HepG2 (cell line): ENCODE data around the gene ZFAND3. TPM values are rescaled to one million over a fixed set of nuclear protein-coding genes. Genes with fewer than 3 reads are reported as not detected.

ENCODE experiments used
- ATF6 ChIP-seq: sonication (generic); formaldehyde crosslinking; conservative IDR thresholded peaks from 2 replicates; pipeline ENCODE4 v1.4.0; 2020; ENCODE audit warnings: missing genetic modification reagents
- CREB1 ChIP-seq, 2 experiments: fragments of 450-650 bp in 1 of 2; IDR thresholded peaks; 2 replicates each; pipeline ENCODE4 v1.6.1; 2016 to 2017; ENCODE audit warnings: control low read depth in 1 of 2, mild to moderate bottlenecking in 1 of 2, missing compliant biosample characterization in 1 of 2, missing genetic modification characterization in 1 of 2
- GATAD1 ChIP-seq: IDR thresholded peaks from 2 replicates; pipeline ENCODE4 v1.6.1; 2016; ENCODE audit warnings: missing genetic modification reagents, missing compliant biosample characterization
- KAT7 ChIP-seq: IDR thresholded peaks from 2 replicates; pipeline ENCODE4 v1.6.1; 2018; ENCODE audit warnings: borderline replicate concordance, missing compliant biosample characterization
- KMT2A ChIP-seq: sonication (generic); formaldehyde crosslinking; IDR thresholded peaks from 2 replicates; pipeline ENCODE4 v1.4.0; 2020; ENCODE audit warnings: missing genetic modification reagents
- MLLT10 ChIP-seq: sonication (generic); formaldehyde crosslinking; IDR thresholded peaks from 2 replicates; pipeline ENCODE4 v1.4.0; 2020; ENCODE audit warnings: missing genetic modification reagents
- MTERF4 ChIP-seq: sonication (generic); formaldehyde crosslinking; IDR thresholded peaks from 2 replicates; pipeline ENCODE4 v1.8.0; 2023; ENCODE audit warnings: mild to moderate bottlenecking, missing genetic modification reagents
- NCOA2 ChIP-seq: sonication (generic); formaldehyde crosslinking; IDR thresholded peaks from 2 replicates; pipeline ENCODE4 v1.8.0; 2022; ENCODE audit warnings: inconsistent platforms
- NCOA5 ChIP-seq: sonication (generic); formaldehyde crosslinking; IDR thresholded peaks from 2 replicates; pipeline ENCODE4 v1.4.0; 2020; ENCODE audit warnings: missing genetic modification reagents
- NONO ChIP-seq, 2 experiments: fragments of 450-650 bp in 1 of 2; sonication (generic) in 1 of 2; formaldehyde crosslinking in 1 of 2; IDR thresholded peaks in 1 of 2; conservative IDR thresholded peaks in 1 of 2; 2 replicates each; pipeline versions ENCODE4 v1.6.1 to v1.8.0; 2017 to 2022; ENCODE audit warnings: mild to moderate bottlenecking in 1 of 2, missing genetic modification reagents in 1 of 2, moderate library complexity in 1 of 2
- PLRG1 ChIP-seq: fragments of 450-650 bp; conservative IDR thresholded peaks from 2 replicates; pipeline ENCODE4 v1.6.1; 2016
- SIN3A ChIP-seq: IDR thresholded peaks from 2 replicates; pipeline ENCODE4 v1.6.1; 2011; ENCODE audit warnings: low read depth, mild to moderate bottlenecking, control low read depth, low read length, borderline replicate concordance
- SKIL ChIP-seq: sonication (generic); formaldehyde crosslinking; IDR thresholded peaks from 2 replicates; pipeline ENCODE4 v1.8.0; 2022; ENCODE audit warnings: missing genetic modification reagents, mild to moderate bottlenecking, moderate library complexity, borderline replicate concordance
- SSRP1 ChIP-seq: IDR thresholded peaks from 2 replicates; pipeline ENCODE4 v1.6.1; 2016; ENCODE audit warnings: control low read depth
- ZBTB33 ChIP-seq: sonication (generic); formaldehyde crosslinking; IDR thresholded peaks from 2 replicates; pipeline ENCODE4 v1.4.0; 2020; ENCODE audit warnings: missing genetic modification reagents
- ZMYM3 ChIP-seq: sonication (generic); formaldehyde crosslinking; IDR thresholded peaks from 2 replicates; pipeline ENCODE4 v1.5.1; 2020; ENCODE audit warnings: mild to moderate bottlenecking, missing genetic modification reagents
- ZNF10 ChIP-seq: sonication (generic); formaldehyde crosslinking; IDR thresholded peaks from 2 replicates; pipeline ENCODE4 v1.4.0; 2020; ENCODE audit warnings: mild to moderate bottlenecking, low read depth, missing genetic modification reagents, borderline replicate concordance
- ZNF160 ChIP-seq: sonication (generic); formaldehyde crosslinking; IDR thresholded peaks from 2 replicates; pipeline ENCODE4 v1.8.0; 2022; ENCODE audit warnings: mild to moderate bottlenecking, inconsistent platforms, missing genetic modification reagents
- ZNF329 ChIP-seq: sonication (generic); formaldehyde crosslinking; IDR thresholded peaks from 2 replicates; pipeline ENCODE4 v1.9.0; 2021; ENCODE audit warnings: low read depth, mild to moderate bottlenecking, missing genetic modification reagents
- ZNF430 ChIP-seq: sonication (generic); formaldehyde crosslinking; IDR thresholded peaks from 2 replicates; pipeline ENCODE4 v1.9.0; 2021; ENCODE audit warnings: mild to moderate bottlenecking, missing genetic modification reagents
- ZNF549 ChIP-seq: sonication (generic); formaldehyde crosslinking; IDR thresholded peaks from 2 replicates; pipeline ENCODE4 v1.5.0; 2020; ENCODE audit warnings: missing genetic modification reagents
- ZNF670 ChIP-seq: sonication (generic); formaldehyde crosslinking; IDR thresholded peaks from 2 replicates; pipeline ENCODE4 v1.8.0; 2022; ENCODE audit warnings: mild to moderate bottlenecking, missing genetic modification reagents, borderline replicate concordance
- ZNF879 ChIP-seq: sonication (generic); formaldehyde crosslinking; IDR thresholded peaks from 2 replicates; pipeline ENCODE4 v1.8.1; 2023; ENCODE audit warnings: missing genetic modification reagents
- polyA plus RNA-seq, 8 experiments: library from polyadenylated mRNA; depleted of rRNA in 3 of 8; stranded (reverse) in 7 of 8; unstranded in 1 of 8; fragments of >200 nt; fragmentation: Illumina TruSeq in 4 of 8; extraction: Trizol in 4 of 8; gene quantifications; 2 replicates each; pipeline versions ENCODE4 v1.2.1 to v1.2.3, GENCODE V29; 2011 to 2016; ENCODE audit warnings: low read depth in 4 of 8, missing spikeins in 1 of 8, mixed read lengths in 1 of 8; ENCODE audit not compliant: insufficient read depth in 1 of 8
- total RNA-seq, 5 experiments: library from RNA; depleted of rRNA; stranded (reverse); fragments of >200 nt; fragmentation: Illumina TruSeq; extraction: Trizol; gene quantifications; 2 replicates each; pipeline ENCODE4 v1.2.3, GENCODE V29; 2016; ENCODE audit warnings: low read depth in 1 of 5

The ZFAND3 gene
- total and polyA plus RNA-seq, 2 of the 13 experiments (the other 11 are each of a cell fraction or from before 2014, with no cell fraction given) = 16.4 to 17.1 TPM

DNA sequence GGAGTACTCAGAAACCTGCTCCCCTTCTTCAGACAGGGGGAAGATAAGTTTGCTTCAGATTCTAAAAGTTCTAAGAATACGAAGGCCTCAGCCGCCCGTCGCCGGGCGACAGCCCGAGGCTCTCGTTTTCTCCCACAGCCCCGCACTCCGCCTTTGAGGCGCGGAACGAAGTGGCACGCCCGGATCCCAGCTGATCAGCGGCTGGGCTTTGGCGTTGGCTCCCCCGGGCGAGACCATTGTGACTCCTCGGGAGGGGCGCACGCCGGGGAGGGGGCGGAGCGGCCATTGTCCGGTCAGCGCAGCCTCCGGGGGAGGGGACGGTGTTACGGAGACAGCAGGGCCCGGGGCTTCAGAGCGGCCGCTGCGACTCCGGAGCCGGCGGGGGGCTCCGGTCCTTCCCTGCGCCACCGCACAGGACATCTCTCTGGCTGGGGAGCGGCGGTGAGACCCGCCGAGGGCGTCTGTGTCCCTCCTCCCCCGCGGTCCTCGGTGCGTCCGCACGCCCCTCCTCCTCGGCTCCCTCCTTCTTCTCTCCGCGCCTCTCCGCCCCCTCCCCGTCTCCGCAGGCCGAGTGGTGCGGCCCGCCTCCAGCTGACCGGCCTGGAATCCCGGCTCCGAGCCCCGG, at the start of gene ZFAND3 (continued):
- TF ChIP-seq CREB1 (IDR thresholded peaks at IDR 0.05) = 0 out of 2 replicates have a peak, but pooled peaks have one; percentile 25
- peak; percentile 73 for TF ChIP-seq CREB1 (CRISPR knock-in tag; IDR thresholded peaks at IDR 0.05)
- no peak for TF ChIP-seq MLLT10 (CRISPR knock-in tag)
- TF ChIP-seq ZNF10 (CRISPR knock-in tag) = no peak
- peak; percentile 30; the same call in 1 of the 2 replicates for TF ChIP-seq KAT7 (CRISPR knock-in tag)
- TF ChIP-seq PLRG1 = no peak
- TF ChIP-seq ATF6 = no peak; the same call in 1 of the 2 replicates
- 0 out of 2 replicates have a peak, but pooled peaks have one; percentile 46 for TF ChIP-seq NONO (IDR thresholded peaks at IDR 0.05)
- TF ChIP-seq NONO (CRISPR knock-in tag; conservative IDR thresholded peaks at IDR 0.05) = peak; percentile 83
- TF ChIP-seq SIN3A = peak; percentile 57; the same call in 1 of the 2 replicates
- peak; percentile 78; the same call in 1 of the 2 replicates for TF ChIP-seq GATAD1
- no peak for TF ChIP-seq ZNF549
- peak; percentile 45; the same call in 1 of the 2 replicates for TF ChIP-seq SKIL
- 0 out of 2 replicates have a peak, but pooled peaks have one; percentile 19 for TF ChIP-seq KMT2A (CRISPR knock-in tag)
- TF ChIP-seq NCOA5 (CRISPR knock-in tag) = no peak
- TF ChIP-seq ZNF329 (CRISPR knock-in tag) = 0 out of 2 replicates have a peak, but pooled peaks have one; percentile 26
- peak; percentile 46; the same call in 1 of the 2 replicates for TF ChIP-seq MTERF4 (CRISPR knock-in tag)
- peak; percentile 35; the same call in 1 of the 2 replicates for TF ChIP-seq ZNF160 (CRISPR knock-in tag)
- no peak for TF ChIP-seq ZMYM3 (CRISPR knock-in tag)
- TF ChIP-seq ZBTB33 (CRISPR knock-in tag) = peak; percentile 56
- TF ChIP-seq NCOA2 (CRISPR knock-in tag) = no peak; the same call in 1 of the 2 replicates
- no peak for TF ChIP-seq SSRP1 (CRISPR knock-in tag)
- no peak; the same call in none of the 2 replicates for TF ChIP-seq ZNF430
- no peak for TF ChIP-seq ZNF879 (CRISPR knock-in tag)
- TF ChIP-seq ZNF670 (CRISPR knock-in tag) = peak; percentile 69; the same call in 1 of the 2 replicates
